Fibroblast of lung (primary cell): Measurements from ENCODE around the gene C4orf50. TPM values are rescaled to one million over a fixed set of nuclear protein-coding genes. Genes with fewer than 3 reads are reported as not detected.

Experiments used
- DNase-seq, 2 donors: peaks; one replicate each; pipeline versions ENCODE4 v3.0.0 to v3.0.0-alpha.2; 2010; ENCODE audit warnings: low read depth in 2 of 2
- H2AFZ ChIP-seq: 2 replicates; pipeline ENCODE4 v1.5.1; 2012; ENCODE audit warnings: low read length, control low read depth, inconsistent platforms
- H3K27ac ChIP-seq: 2 replicates; pipeline ENCODE4 v1.5.1; 2011; ENCODE audit warnings: low read length, control low read depth; ENCODE audit not compliant: insufficient read depth
- H3K27me3 ChIP-seq: 2 replicates; pipeline ENCODE4 v1.5.1; 2011; ENCODE audit warnings: mild to moderate bottlenecking, low read length; ENCODE audit not compliant: control insufficient read depth, insufficient read depth
- H3K36me3 ChIP-seq: 2 replicates; pipeline ENCODE4 v1.5.1; 2011; ENCODE audit warnings: low read length; ENCODE audit not compliant: control insufficient read depth, insufficient read depth
- H3K4me1 ChIP-seq: 2 replicates; pipeline ENCODE4 v1.5.1; 2011; ENCODE audit warnings: low read length; ENCODE audit not compliant: control insufficient read depth, insufficient read depth; ENCODE audit errors: extremely low read depth
- H3K4me2 ChIP-seq: 2 replicates; pipeline ENCODE4 v1.5.1; 2011; ENCODE audit warnings: low read length, control low read depth; ENCODE audit not compliant: insufficient read depth; ENCODE audit errors: extremely low read depth
- H3K4me3 ChIP-seq, 4 experiments: fragments of 200-600 bp in 1 of 4; sonication (generic) in 1 of 4; replicated peaks in 1 of 4; 2 replicates each; pipeline ENCODE4 v1.5.1; 2011 to 2016; ENCODE audit warnings: low read length in 4 of 4, low read depth in 3 of 4, mild to moderate bottlenecking in 3 of 4, control low read depth in 2 of 4, inconsistent platforms in 1 of 4, mixed read lengths in 1 of 4; ENCODE audit not compliant: insufficient read depth in 1 of 4; ENCODE audit errors: control extremely low read depth in 1 of 4
- H3K79me2 ChIP-seq: 2 replicates; pipeline ENCODE4 v1.5.1; 2012; ENCODE audit warnings: mild to moderate bottlenecking, low read length, inconsistent platforms; ENCODE audit not compliant: control insufficient read depth, insufficient read depth
- H3K9ac ChIP-seq: 2 replicates; pipeline ENCODE4 v1.5.1; 2011; ENCODE audit warnings: mild to moderate bottlenecking, low read length, control low read depth; ENCODE audit not compliant: insufficient read depth
- H3K9me3 ChIP-seq: 2 replicates; pipeline ENCODE4 v1.5.1; 2012; ENCODE audit warnings: low read depth, low read length; ENCODE audit not compliant: control insufficient read depth, insufficient read depth
- H4K20me1 ChIP-seq: 2 replicates; pipeline ENCODE4 v1.5.1; 2011; ENCODE audit warnings: low read length; ENCODE audit not compliant: control insufficient read depth, insufficient read depth; ENCODE audit errors: extremely low read depth
- EZH2 ChIP-seq: IDR thresholded peaks from 2 replicates; pipeline ENCODE4 v1.5.1; 2012; ENCODE audit warnings: low read length, control low read depth, mild to moderate bottlenecking; ENCODE audit errors: missing control alignments
- polyA plus RNA-seq, 2 donors: library from polyadenylated mRNA; depleted of rRNA in 1 of 2; stranded (reverse) in 1 of 2; unstranded in 1 of 2; fragments of >200 nt; gene quantifications; 2 replicates each; pipeline ENCODE4 v1.2.1, GENCODE V29; 2011 to 2012; ENCODE audit warnings: missing spikeins in 1 of 2
- total RNA-seq: library from RNA; depleted of rRNA; stranded (reverse); fragments of >200 nt; gene quantifications from 2 replicates; pipeline ENCODE4 v1.2.1, GENCODE V29; 2014
- TF ChIP-seq, protein P1 (sequence below), 2 donors: IDR thresholded peaks in 1 of 2; conservative IDR thresholded peaks in 1 of 2; 1 replicate in 1 of 2; 2 replicates in 1 of 2; pipeline ENCODE4 v1.5.1; 2011 to 2012; ENCODE audit warnings: low read length in 2 of 2, control low read depth in 1 of 2, inconsistent platforms in 1 of 2, low read depth in 1 of 2, mild to moderate bottlenecking in 1 of 2

Gene C4orf50
- total and polyA plus RNA-seq, 2 donors (not counting 1 experiment from before 2014, with no cell fraction given), result not detected

DNA sequence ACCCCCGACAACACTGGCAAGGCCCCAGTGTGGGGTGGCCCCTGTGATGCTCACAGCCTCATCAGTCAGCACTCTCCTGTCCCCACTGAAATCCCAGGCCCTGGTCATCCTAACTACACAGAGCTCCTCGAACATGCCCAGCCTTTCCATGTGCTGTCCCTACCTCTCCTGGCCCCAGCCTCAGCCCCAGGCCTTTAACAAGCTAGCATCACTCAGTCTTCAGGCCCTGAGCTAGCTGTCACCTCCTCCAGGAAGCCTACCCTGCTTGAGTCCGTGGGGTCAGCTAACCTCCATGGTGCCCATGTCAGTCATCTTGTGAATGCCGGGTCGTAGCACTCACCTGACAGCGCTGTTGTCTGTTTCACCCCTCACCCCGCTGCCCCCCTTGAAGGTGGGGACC, 25.6 kb upstream of the C4orf50 start:
- no peak for TF ChIP-seq EZH2
- TF ChIP-seq, protein P1, sequence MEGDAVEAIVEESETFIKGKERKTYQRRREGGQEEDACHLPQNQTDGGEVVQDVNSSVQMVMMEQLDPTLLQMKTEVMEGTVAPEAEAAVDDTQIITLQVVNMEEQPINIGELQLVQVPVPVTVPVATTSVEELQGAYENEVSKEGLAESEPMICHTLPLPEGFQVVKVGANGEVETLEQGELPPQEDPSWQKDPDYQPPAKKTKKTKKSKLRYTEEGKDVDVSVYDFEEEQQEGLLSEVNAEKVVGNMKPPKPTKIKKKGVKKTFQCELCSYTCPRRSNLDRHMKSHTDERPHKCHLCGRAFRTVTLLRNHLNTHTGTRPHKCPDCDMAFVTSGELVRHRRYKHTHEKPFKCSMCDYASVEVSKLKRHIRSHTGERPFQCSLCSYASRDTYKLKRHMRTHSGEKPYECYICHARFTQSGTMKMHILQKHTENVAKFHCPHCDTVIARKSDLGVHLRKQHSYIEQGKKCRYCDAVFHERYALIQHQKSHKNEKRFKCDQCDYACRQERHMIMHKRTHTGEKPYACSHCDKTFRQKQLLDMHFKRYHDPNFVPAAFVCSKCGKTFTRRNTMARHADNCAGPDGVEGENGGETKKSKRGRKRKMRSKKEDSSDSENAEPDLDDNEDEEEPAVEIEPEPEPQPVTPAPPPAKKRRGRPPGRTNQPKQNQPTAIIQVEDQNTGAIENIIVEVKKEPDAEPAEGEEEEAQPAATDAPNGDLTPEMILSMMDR (conservative IDR thresholded peaks at IDR 0.05 in 1 of 2, IDR thresholded peaks at IDR 0.05 in 1 of 2; ENCODE audit: low read depth in 1 of 2, low read length in 2 of 2), result no peak
- Histone ChIP-seq H2AFZ (no peak overlapping the region), H3K79me2 (no peaks in the 10 kb centered on the region), H3K36me3 (no peaks in the 10 kb centered on the region), H4K20me1 (no peaks in the 10 kb centered on the region), H3K4me3 (no peak overlapping the region), H3K27me3 (no peaks in the 10 kb centered on the region), H3K4me1 (no peaks in the 10 kb centered on the region), H3K27ac (no peak overlapping the region), H3K9me3 (no peaks in the 10 kb centered on the region), H3K9ac (no peak overlapping the region), H3K4me2 (no peak overlapping the region)
- no peak for DNase-seq

DNA sequence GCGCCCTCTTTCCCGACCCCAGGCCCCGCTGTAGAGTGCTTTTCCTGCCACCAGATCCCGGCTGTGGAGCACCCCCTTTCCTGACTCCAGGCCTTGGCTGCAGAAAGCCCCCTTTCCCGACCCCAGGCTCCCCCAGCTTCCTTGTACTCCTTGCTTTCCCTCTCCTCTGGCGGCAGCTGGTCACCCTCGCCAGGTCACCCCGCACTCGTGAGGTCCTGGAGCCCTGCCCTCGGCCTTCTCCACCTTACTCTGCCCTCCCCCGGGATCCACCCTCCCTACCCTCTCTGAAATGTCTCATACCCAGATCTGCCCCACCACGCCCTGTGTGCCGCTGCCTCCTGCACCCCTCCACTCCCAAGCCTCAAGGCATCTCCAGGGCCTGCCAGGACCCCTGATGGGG, 25.0 kb upstream of the C4orf50 start:
- TF ChIP-seq, protein P1 (conservative IDR thresholded peaks at IDR 0.05 in 1 of 2, IDR thresholded peaks at IDR 0.05 in 1 of 2; ENCODE audit: low read depth in 1 of 2, low read length in 2 of 2), result no peak
- no peak for TF ChIP-seq EZH2
- no peaks in the 10 kb centered on the region for H3K79me2 ChIP-seq
- H3K4me2 ChIP-seq, result no peak overlapping the region
- H3K36me3 ChIP-seq, result no peaks in the 10 kb centered on the region
- no peak overlapping the region for H3K27ac ChIP-seq
- no peaks in the 10 kb centered on the region for H4K20me1 ChIP-seq
- H3K27me3 ChIP-seq, result no peaks in the 10 kb centered on the region
- H3K4me3 ChIP-seq, result no peak overlapping the region
- no peak overlapping the region for H2AFZ ChIP-seq
- no peaks in the 10 kb centered on the region for H3K4me1 ChIP-seq
- no peaks in the 10 kb centered on the region for H3K9me3 ChIP-seq
- no peak overlapping the region for H3K9ac ChIP-seq
- no peak for DNase-seq

DNA sequence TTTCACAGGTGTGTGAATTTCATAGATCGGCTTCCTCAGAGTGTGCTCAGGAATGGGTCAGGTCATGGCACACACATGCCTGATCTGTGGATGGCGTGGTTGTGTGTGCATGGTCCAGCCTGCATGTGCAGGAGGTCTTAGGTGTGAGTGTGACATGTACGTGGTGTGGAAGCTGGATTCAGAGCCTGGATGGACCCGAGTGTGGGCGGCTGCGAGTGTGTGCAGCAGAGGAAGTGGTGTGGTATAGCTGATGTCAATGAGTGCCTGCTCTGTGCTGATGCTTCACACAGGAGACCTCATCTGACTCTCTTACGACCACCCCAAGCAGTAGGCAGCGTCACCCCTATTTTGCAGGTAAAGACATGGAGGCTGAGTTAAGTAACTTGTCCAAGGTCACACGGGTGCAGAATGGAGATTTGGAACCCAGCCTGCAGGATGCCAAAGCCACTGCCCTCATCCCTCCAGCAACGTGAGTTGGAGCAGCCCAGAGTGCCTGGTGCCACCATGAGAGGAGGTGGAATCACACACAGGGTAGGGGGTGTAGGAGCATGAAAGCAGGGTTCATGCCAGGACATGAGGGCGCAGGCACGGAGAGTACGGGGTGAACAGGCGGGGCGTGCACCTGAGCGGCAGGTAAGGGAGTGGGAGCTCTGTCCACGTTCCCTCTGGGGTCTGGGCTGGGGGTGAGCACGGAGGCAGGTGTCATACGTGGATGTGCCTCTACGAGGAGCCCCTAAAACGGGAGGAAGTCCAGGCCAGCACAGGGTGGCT, 24.2 kb upstream of the C4orf50 start:
- no peak overlapping the region for H2AFZ ChIP-seq
- no peaks in the 10 kb centered on the region for H3K9me3 ChIP-seq
- H4K20me1 ChIP-seq, result no peaks in the 10 kb centered on the region
- TF ChIP-seq, protein P1 (conservative IDR thresholded peaks at IDR 0.05 in 1 of 2, IDR thresholded peaks at IDR 0.05 in 1 of 2; ENCODE audit: low read depth in 1 of 2, low read length in 2 of 2), result no peak
- no peak for TF ChIP-seq EZH2
- no peaks in the 10 kb centered on the region for H3K79me2 ChIP-seq
- H3K36me3 ChIP-seq, result no peaks in the 10 kb centered on the region
- no peaks in the 10 kb centered on the region for H3K27me3 ChIP-seq
- H3K4me1 ChIP-seq, result no peaks in the 10 kb centered on the region
- no peak overlapping the region for H3K27ac ChIP-seq
- H3K9ac ChIP-seq, result no peak overlapping the region
- no peak overlapping the region for H3K4me3 ChIP-seq
- no peak for DNase-seq
- H3K4me2 ChIP-seq, result no peak overlapping the region
